GM19239 (cell line): Measurements from ENCODE around the gene TBC1D17.
"Not testable (repeated sequence)": the region's sequence is repeated elsewhere in the genome, so short reads cannot be mapped to it uniquely, and the experiment has no call there.

Experiments used
- DNase-seq: peaks from one replicate; pipeline ENCODE4 v3.0.0; 2011; ENCODE audit warnings: low spot score; ENCODE audit not compliant: insufficient read length
- FAIRE-seq: peaks from 2 replicates; lab custom pipeline; 2011; peaks lifted over from hg19 to GRCh38; lab: Jason Lieb, UNC

The TBC1D17 gene

GRCh38 chr19:49913720-49914119, 36.2 kb downstream of the TBC1D17 start:
- FAIRE-seq: no peak
- DNase-seq: no peak

- FAIRE-seq (no peak), DNase-seq (no peak)
Measured at GRCh38 chr19:49915271-49915670, 37.8 kb downstream of the TBC1D17 start.

- FAIRE-seq: no peak
- no peak for DNase-seq
Measured at GRCh38 chr19:49916839-49917733, 39.6 kb downstream of the TBC1D17 start.

DNA sequence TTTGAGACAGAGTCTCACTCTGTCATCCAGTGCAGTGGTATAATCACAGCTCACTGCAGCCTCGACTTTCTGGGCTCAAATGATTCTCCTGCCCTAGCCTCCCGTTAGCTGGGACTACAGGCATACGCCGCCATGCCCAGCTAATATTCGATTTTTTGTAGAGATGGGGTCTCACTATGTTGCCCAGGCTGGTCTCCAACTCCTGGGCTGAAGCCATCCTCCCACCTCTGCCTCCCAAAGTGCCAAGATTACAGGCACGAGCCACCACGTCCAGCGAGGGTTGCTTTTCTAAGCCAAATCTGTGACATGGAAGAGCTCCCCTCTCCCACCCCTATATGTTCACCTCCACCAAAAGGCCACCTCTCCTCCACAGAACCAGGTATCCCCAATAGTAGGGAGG, 40.6 kb downstream of the TBC1D17 start:
- FAIRE-seq: no peak
- no peak for DNase-seq

DNA sequence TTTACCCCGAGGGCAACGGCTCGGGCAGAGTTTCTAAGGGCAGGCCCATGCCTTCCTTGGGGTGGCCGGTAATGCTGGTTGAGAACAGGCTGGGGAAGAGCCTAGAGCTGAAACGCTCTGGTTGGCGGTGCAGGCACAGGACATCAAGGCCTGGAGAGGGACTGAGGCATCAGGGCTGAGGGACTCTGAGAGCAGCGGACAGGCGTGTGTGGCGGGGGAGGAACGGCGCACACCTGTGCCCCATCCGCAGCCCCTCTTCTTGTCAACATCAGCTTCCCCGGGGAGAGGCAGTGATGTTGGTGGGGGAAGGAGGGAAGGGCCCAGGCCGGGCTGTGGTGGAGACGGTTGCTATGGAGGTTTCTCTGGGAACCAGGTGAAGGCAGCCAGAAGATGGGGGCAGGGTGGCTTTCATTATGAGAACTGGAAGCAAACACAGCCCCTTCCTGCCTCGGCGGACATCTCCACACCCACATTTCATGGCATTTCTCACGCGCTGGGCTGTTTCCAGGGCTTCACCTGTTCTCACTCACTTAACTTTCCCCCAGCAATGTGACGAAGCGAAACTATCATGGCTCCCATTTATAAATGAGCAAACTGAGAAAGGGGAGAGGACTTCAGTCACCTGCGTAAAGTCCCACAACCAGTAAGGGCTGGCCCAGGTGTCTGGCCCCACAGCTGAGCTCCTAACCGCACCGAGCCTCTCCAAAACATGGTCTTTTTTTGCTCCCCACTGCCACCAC, 43.3 kb downstream of the TBC1D17 start:
- FAIRE-seq: no peak
- no peak for DNase-seq

DNA sequence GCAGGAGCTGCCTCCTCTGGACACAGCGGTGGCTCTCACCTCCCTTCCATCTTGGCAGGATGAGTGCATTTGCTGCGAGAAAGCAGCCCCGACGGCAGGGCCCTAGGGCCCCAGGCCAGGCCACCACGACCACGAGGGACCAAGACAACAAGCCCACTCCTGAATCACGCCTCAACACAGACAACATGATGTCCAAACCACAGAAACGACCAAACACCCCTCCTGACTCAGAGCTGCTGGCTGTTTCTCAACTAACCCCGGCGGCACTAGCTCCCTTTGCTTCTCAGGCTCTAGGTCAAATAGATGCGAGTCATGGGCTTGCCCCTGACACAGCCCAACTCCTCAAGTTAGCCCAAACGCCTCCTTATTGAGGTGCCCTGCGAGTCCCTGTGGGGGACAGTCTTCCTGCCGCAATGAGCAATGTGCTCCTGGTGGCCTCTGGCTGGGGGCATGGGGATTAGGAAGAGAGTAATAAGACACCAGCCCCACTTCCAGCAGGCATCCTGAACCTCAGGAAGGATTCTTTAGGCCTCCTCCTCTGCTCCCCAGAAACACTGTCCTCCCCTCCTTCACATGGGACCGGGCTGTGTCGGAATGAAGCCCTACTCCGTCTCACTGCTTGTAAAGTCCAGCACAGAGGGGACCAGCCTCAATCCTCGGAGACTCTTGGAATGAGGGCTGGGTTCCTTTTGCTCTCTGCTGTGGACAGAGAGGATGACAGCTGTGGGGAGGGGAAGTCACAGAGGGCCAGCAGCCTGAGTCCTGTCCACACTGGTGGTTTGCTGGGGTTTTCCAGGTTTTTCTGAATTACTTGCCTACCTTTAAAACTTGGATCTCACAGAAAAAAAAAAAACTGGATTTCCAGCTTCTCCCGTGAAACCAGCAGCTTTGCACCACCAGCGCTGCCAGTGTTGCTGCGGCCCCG, 44.6 kb downstream of the TBC1D17 start:
- DNase-seq: no peak
- no peak for FAIRE-seq

GRCh38 chr19:49923055-49924003, 45.8 kb downstream of the TBC1D17 start:
- DNase-seq (no peak), FAIRE-seq (no peak)

- DNase-seq (no peak), FAIRE-seq (no peak)
Measured at GRCh38 chr19:49924004-49924880, 46.7 kb downstream of the TBC1D17 start.

DNA sequence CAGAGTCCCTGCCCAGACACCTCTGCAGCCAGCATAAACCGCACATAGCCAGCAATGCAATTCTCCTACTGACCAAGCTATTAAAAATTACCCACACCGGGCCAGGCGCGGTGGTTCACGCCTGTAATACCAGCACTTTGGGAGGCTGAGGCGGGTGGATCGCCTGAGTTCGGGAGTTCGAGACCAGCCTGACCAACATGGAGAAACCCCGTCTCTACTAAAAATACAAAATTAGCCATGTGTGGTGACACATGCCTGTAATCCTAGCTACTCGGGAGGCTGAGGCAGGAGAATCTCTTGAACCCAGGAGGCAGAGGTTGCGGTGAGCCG, 47.3 kb downstream of the TBC1D17 start:
- FAIRE-seq, DNase-seq: not testable (repeated sequence)

DNA sequence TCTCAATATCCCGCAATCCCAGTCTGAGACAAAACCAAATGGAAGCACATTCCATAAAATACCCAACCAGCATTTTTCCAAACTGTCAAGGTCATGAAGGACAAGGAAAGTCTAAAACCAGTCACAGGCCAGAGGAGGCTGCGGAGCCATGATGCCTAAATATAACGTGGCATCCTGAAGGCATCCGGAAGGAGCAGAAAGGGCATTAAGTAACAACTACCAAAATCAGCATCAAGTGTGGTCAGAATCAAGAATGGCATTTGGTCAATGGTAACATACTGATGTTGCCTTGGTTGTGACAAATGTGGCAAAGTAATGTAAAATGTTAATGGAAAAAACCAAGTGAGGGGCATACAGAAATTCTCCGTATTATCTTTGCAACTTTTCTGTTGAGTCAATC, 48.0 kb downstream of the TBC1D17 start:
- no peak for DNase-seq
- FAIRE-seq: no peak

- FAIRE-seq: no peak
- no peak for DNase-seq
Measured at GRCh38 chr19:49926515-49926914, 49.0 kb downstream of the TBC1D17 start.

GRCh38 chr19:49927526-49928264, 50.2 kb downstream of the TBC1D17 start:
- FAIRE-seq: peak; percentile 70
- DNase-seq: no peak

- DNase-seq (peak; percentile 89), FAIRE-seq (no peak)
Measured at GRCh38 chr19:49929121-49929610, 51.7 kb downstream of the TBC1D17 start, which contains the start of the genes ATF5 and NUP62. ATF5 (plus strand) TSS chr19:49929205; CDS start chr19:49930851, 1,646 bp downstream. NUP62 (minus strand) TSS chr19:49929504; CDS start chr19:49909807, 19,697 bp downstream.

- DNase-seq (peak; percentile 78), FAIRE-seq (peak; percentile 99)
Measured at GRCh38 chr19:49929611-49930482, 52.3 kb downstream of the TBC1D17 start.

GRCh38 chr19:49930483-49931011, 53.0 kb downstream of the TBC1D17 start:
- FAIRE-seq: no peak
- no peak for DNase-seq
